HL-60 (cell line): ENCODE results near the gene PTGER2.

ENCODE experiments used
- DNase-seq, 2 experiments: peaks; one replicate each; pipeline ENCODE4 v3.0.0-alpha.2; 2010 to 2020; ENCODE audit warnings: low read depth in 1 of 2, low spot score in 1 of 2
- H3K27ac ChIP-seq: fragments of 250-450 bp; sonication (Bioruptor Pico); replicated peaks from 2 replicates; pipeline ENCODE4 v1.5.1; 2020; ENCODE audit warnings: mild to moderate bottlenecking, moderate library complexity
- H3K27me3 ChIP-seq: fragments of 250-450 bp; sonication (Bioruptor Pico); 2 replicates; pipeline ENCODE4 v1.5.1; 2021; ENCODE audit warnings: mild to moderate bottlenecking, moderate library complexity; ENCODE audit not compliant: insufficient read depth, poor library complexity, severe bottlenecking
- H3K4me3 ChIP-seq: replicated peaks from 2 replicates; pipeline ENCODE4 v1.5.1; 2011; ENCODE audit warnings: mild to moderate bottlenecking, control low read depth, low read length; ENCODE audit not compliant: insufficient read depth
- CTCF ChIP-seq: IDR thresholded peaks from one replicate; pipeline ENCODE4 v1.5.1; 2011; ENCODE audit warnings: low read length, control low read depth, inconsistent platforms; ENCODE audit not compliant: insufficient read depth
- GABPA ChIP-seq: IDR thresholded peaks from 2 replicates; pipeline ENCODE4 v1.6.1; 2012; ENCODE audit warnings: low read depth
- POLR2AphosphoS5 ChIP-seq: IDR thresholded peaks from 2 replicates; pipeline ENCODE4 v1.6.1; 2012; ENCODE audit warnings: low read depth
- REST ChIP-seq: IDR thresholded peaks from 2 replicates; pipeline ENCODE4 v1.6.1; 2012; ENCODE audit warnings: low read depth; ENCODE audit not compliant: insufficient replicate concordance
- SPI1 ChIP-seq: IDR thresholded peaks from 2 replicates; pipeline ENCODE4 v1.6.1; 2012; ENCODE audit warnings: low read depth, mild to moderate bottlenecking, borderline replicate concordance

PTGER2 gene

GRCh38 chr14:52269100-52269499 lies 45.0 kb upstream of the PTGER2 start:
- DNase-seq: no peak
- H3K27me3 ChIP-seq: peaks cover 42% of the 10 kb centered on the region
- TF ChIP-seq POLR2AphosphoS5 (no peak), CTCF (no peak), SPI1 (no peak), REST (no peak), GABPA (no peak)

GRCh38 chr14:52269982-52270381 lies 44.1 kb upstream of the PTGER2 start:
- no peak for TF ChIP-seq REST
- no peak for TF ChIP-seq GABPA
- TF ChIP-seq CTCF: no peak
- no peak for TF ChIP-seq POLR2AphosphoS5
- no peak for TF ChIP-seq SPI1
- H3K4me3 ChIP-seq: no peak overlapping the region
- peaks cover 42% of the 10 kb centered on the region for H3K27me3 ChIP-seq

More at GRCh38 chr14:52269100-52269499, 45.0 kb upstream of the PTGER2 start:
- no peak overlapping the region for H3K4me3 ChIP-seq
- no peak overlapping the region for H3K27ac ChIP-seq

GRCh38 chr14:52271538-52271937 lies 42.6 kb upstream of the PTGER2 start:
- no peak for DNase-seq
- no peak overlapping the region for H3K4me3 ChIP-seq
- H3K27me3 ChIP-seq: peaks cover 42% of the 10 kb centered on the region
- TF ChIP-seq CTCF (no peak), GABPA (no peak), SPI1 (no peak), POLR2AphosphoS5 (no peak), REST (no peak)
- no peak overlapping the region for H3K27ac ChIP-seq

More at GRCh38 chr14:52269982-52270381, 44.1 kb upstream of the PTGER2 start:
- no peak overlapping the region for H3K27ac ChIP-seq
- DNase-seq: no peak
